Esophagus (tissue), 2 donors: Measurements from ENCODE around the gene AMBRA1. TPM values are rescaled to one million over a fixed set of nuclear protein-coding genes. Genes with fewer than 3 reads are reported as not detected.

Source experiments
- H3K27ac ChIP-seq, 2 donors: one replicate each; pipeline ENCODE4 v1.5.1; 2013; ENCODE audit warnings: low read depth in 2 of 2, mild to moderate bottlenecking in 2 of 2, inconsistent platforms in 1 of 2, low read length in 1 of 2, moderate library complexity in 1 of 2
- H3K27me3 ChIP-seq, 2 donors: one replicate each; pipeline ENCODE4 v1.6.1; 2013; ENCODE audit warnings: low read length in 2 of 2, control low read depth in 1 of 2, mild to moderate bottlenecking in 1 of 2; ENCODE audit not compliant: insufficient read depth in 2 of 2, control insufficient read depth in 1 of 2
- H3K36me3 ChIP-seq, 2 donors: one replicate each; pipeline ENCODE4 v1.6.1; 2013; ENCODE audit warnings: low read length in 1 of 2; ENCODE audit not compliant: control insufficient read depth in 2 of 2, insufficient read depth in 2 of 2
- H3K4me1 ChIP-seq, 2 donors: one replicate each; pipeline ENCODE4 v1.6.1; 2013; ENCODE audit warnings: low read length in 1 of 2; ENCODE audit not compliant: control insufficient read depth in 2 of 2, insufficient read depth in 2 of 2
- H3K4me3 ChIP-seq, 2 donors: one replicate each; pipeline ENCODE4 v1.5.1; 2013; ENCODE audit warnings: low read length in 2 of 2, mild to moderate bottlenecking in 2 of 2, low read depth in 1 of 2, moderate library complexity in 1 of 2
- H3K9me3 ChIP-seq, 2 donors: one replicate each; pipeline ENCODE4 v1.6.1; 2013; ENCODE audit warnings: mild to moderate bottlenecking in 2 of 2, low read depth in 1 of 2, low read length in 1 of 2, moderate library complexity in 1 of 2; ENCODE audit not compliant: control insufficient read depth in 2 of 2, insufficient read depth in 1 of 2
- WGBS, 2 donors: extraction: QIAGEN DNeasy Blood & Tissue Kit; methylation state at CpG; one replicate each; pipeline ENCODE4 v1.1.7; 2013; 5-methylcytosine and 5-hydroxymethylcytosine counted together
- polyA plus RNA-seq, 2 donors: library from polyadenylated mRNA; stranded (reverse); fragments of 200-250 nt; gene quantifications; one replicate each; pipeline ENCODE4 v1.2.3, GENCODE V29; 2013
- donor health status: healthy with polysubstance abuse.
- donor health status: Bipolar disorder and iron deficiency.

AMBRA1 gene
- polyA plus RNA-seq, 2 donors, result 9.0 to 11.2 TPM

DNA sequence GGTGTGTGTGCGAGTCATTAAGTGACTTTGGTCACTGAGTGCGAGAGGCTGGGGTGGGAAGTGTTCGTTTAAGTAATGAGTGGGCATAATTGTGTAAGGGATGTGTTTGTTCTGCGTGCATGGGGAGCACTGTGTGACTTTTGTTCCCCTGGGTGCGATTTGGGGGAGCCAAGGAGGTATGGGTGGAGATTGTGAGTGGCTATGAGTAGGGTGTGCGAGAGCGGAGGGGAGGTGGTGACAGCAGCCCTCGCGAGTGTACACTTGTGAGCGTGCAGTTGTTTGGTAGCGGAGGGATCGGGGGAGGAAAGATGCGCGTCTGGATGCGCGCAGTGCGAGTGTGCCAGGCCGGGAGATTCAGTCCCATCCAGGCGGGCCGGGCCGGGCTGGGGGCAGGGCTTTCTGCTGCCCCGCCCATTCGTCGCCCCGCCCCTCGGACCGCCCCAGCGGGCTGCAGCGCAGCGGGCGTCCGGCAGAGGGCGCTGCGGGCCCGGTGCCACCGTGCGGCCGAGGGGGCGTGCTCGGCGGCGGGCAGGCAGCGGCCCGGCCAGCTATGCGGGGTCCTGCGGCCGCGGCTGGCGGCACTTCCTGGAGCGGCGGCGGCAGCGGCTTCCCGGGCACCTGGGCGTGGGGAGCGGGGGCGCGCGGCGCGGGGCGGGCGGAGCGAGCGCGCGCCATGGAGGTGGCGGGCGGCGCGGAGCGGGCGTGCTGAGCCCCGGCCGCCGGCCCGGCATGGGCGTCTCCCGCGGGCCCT is 246.8 kb downstream of the AMBRA1 start, which contains the start of gene DGKZ:
DGKZ (plus strand) TSS at position 578 of the 751 bp plus-strand sequence. CDS start 197 bp downstream, outside the sequence.
- Histone ChIP-seq H3K9me3 (no peaks in the 10 kb centered on the region), H3K4me1 (peaks cover 2 to 30% of the 10 kb centered on the region in 2 donors), H3K27me3 (no peaks in the 10 kb centered on the region), H3K36me3 (no peaks in the 10 kb centered on the region), H3K4me3 (peak within 1 kb of the TSS; percentile 71 to 84), H3K27ac (peak within 1 kb of the TSS; percentile 40 to 72)
- WGBS, 2 donors, result 5 to 13% methylated on average over 37 to 80 of the region's 80 CpGs

Other genes starting within 250 kb of the AMBRA1 start
- gene DGKZ, start 246.6 kb downstream of the AMBRA1 start, polyA plus RNA-seq, result 10 to 100 TPM; 27.3 to 36.6 TPM
- gene MDK, start 212.4 kb downstream of the AMBRA1 start, polyA plus RNA-seq, result 10 to 100 TPM; 19.9 to 24.3 TPM
- gene CHRM4, start 202.2 kb downstream of the AMBRA1 start, polyA plus RNA-seq, result under 1 TPM in 1 of 2 donors, not detected in 1; 0.02 TPM
- gene HARBI1, start 23.2 kb upstream of the AMBRA1 start, polyA plus RNA-seq, result 1 to 10 TPM; 1.7 to 2.8 TPM
- 10 to 100 TPM; 20.0 to 26.5 TPM for gene ATG13, start 23.5 kb upstream of the AMBRA1 start, polyA plus RNA-seq
- gene ARHGAP1, start 106.6 kb upstream of the AMBRA1 start, polyA plus RNA-seq, result 10 to 100 TPM; 27.3 to 33.8 TPM
- gene ZNF408, start 107.0 kb upstream of the AMBRA1 start, polyA plus RNA-seq, result 1 to 10 TPM; 7.8 to 8.1 TPM
- gene F2, start 125.2 kb upstream of the AMBRA1 start, polyA plus RNA-seq, result under 1 TPM in 1 of 2 donors, not detected in 1; 0.04 TPM